ELR (cell line): ENCODE measurements around the gene PHF21B.
A peak's percentile ranks its signal among the peaks of the same experiment; 100 is the strongest.

ENCODE experiments used
- DNase-seq: peaks from one replicate; pipeline ENCODE4 v3.0.0-alpha.2; 2015; ENCODE audit warnings: low read depth

Gene PHF21B

GRCh38 chr22:45013138-45013537 lies 3.3 kb upstream of the PHF21B start:
- DNase-seq, result no peak

- no peak for DNase-seq
Observed at GRCh38 chr22:45010532-45010900, 711 bp upstream of the PHF21B start.

GRCh38 chr22:45008751-45009605 lies 827 bp downstream of the PHF21B start:
- peak; percentile 20 for DNase-seq

GRCh38 chr22:45008186-45008681 lies 1.6 kb downstream of the PHF21B start:
- peak; percentile 20 for DNase-seq

GRCh38 chr22:45007391-45008185 lies 2.2 kb downstream of the PHF21B start:
- no peak for DNase-seq

GRCh38 chr22:45006964-45007390 lies 2.8 kb downstream of the PHF21B start:
- no peak for DNase-seq

GRCh38 chr22:45006111-45006963 lies 3.5 kb downstream of the PHF21B start:
- DNase-seq, result no peak

GRCh38 chr22:45001653-45002052 lies 8.2 kb downstream of the PHF21B start:
- DNase-seq, result no peak

- DNase-seq, result no peak
Observed at GRCh38 chr22:45000330-45000729, 9.5 kb downstream of the PHF21B start.

GRCh38 chr22:44999687-45000086 lies 10.1 kb downstream of the PHF21B start:
- DNase-seq, result no peak

- DNase-seq, result no peak
Observed at GRCh38 chr22:44999231-44999630, 10.6 kb downstream of the PHF21B start.

- no peak for DNase-seq
Observed at GRCh38 chr22:44998296-44998695, 11.5 kb downstream of the PHF21B start.

- DNase-seq, result no peak
Observed at GRCh38 chr22:44997060-44997459, 12.7 kb downstream of the PHF21B start.

GRCh38 chr22:44996648-44997047 lies 13.2 kb downstream of the PHF21B start:
- no peak for DNase-seq

- DNase-seq, result no peak
Observed at GRCh38 chr22:44996120-44996519, 13.7 kb downstream of the PHF21B start.

GRCh38 chr22:44995715-44996114 lies 14.1 kb downstream of the PHF21B start:
- no peak for DNase-seq

GRCh38 chr22:44995105-44995514 lies 14.7 kb downstream of the PHF21B start:
- DNase-seq, result no peak

GRCh38 chr22:44994399-44995104 lies 15.3 kb downstream of the PHF21B start:
- DNase-seq, result no peak

- no peak for DNase-seq
Observed at GRCh38 chr22:44992166-44992565, 17.6 kb downstream of the PHF21B start.

GRCh38 chr22:44991218-44991617 lies 18.6 kb downstream of the PHF21B start:
- no peak for DNase-seq

- DNase-seq, result no peak
Observed at GRCh38 chr22:44990810-44991209, 19.0 kb downstream of the PHF21B start.
